Thoracic aorta (tissue), 2 donors: ENCODE measurements around the gene SULT2A1. TPM values are rescaled to one million over a fixed set of nuclear protein-coding genes. Genes with fewer than 3 reads are reported as not detected.
"Not testable (repeated sequence)": the region's sequence is repeated elsewhere in the genome, so short reads cannot be mapped to it uniquely, and the experiment has no call there.

Experiments
- ATAC-seq: fragments of 150-250 bp; one replicate; pipeline ENCODE4 v1.8.0; 2017; ENCODE audit warnings: low read depth; ENCODE audit not compliant: insufficient number of reproducible peaks, low FRiP score
- DNase-seq: peaks from one replicate; pipeline ENCODE4 v3.0.0-alpha.2; 2020; ENCODE audit warnings: low spot score
- H3K27ac ChIP-seq, 2 donors: fragments of 200-600 bp; sonication (generic); 1 replicate in 1 of 2; 2 replicates in 1 of 2; pipeline ENCODE4 v1.5.1; 2016; ENCODE audit warnings: mild to moderate bottlenecking in 2 of 2, moderate library complexity in 2 of 2
- H3K27me3 ChIP-seq: fragments of 200-600 bp; sonication (generic); replicated peaks from 2 replicates; pipeline ENCODE4 v1.6.0; 2016; ENCODE audit warnings: mild to moderate bottlenecking; ENCODE audit not compliant: insufficient read depth
- H3K36me3 ChIP-seq: fragments of 200-600 bp; sonication (generic); one replicate; pipeline ENCODE4 v1.5.1; 2016
- H3K4me1 ChIP-seq, 2 donors: fragments of 200-600 bp; sonication (generic); 1 replicate in 1 of 2; 2 replicates in 1 of 2; pipeline versions ENCODE4 v1.5.1 to v1.6.0; 2016; ENCODE audit warnings: low read depth in 2 of 2, mild to moderate bottlenecking in 1 of 2; ENCODE audit not compliant: control insufficient read depth in 1 of 2
- H3K4me3 ChIP-seq: fragments of 200-600 bp; sonication (generic); 2 replicates; pipeline ENCODE4 v1.5.1; 2016; ENCODE audit warnings: mild to moderate bottlenecking
- H3K9me3 ChIP-seq: fragments of 200-600 bp; sonication (generic); 2 replicates; pipeline ENCODE4 v1.5.1; 2016
- CTCF ChIP-seq: fragments of 200-600 bp; sonication (generic); IDR thresholded peaks from one replicate; pipeline ENCODE4 v1.5.1; 2019; ENCODE audit warnings: antibody characterized with exemption
- total RNA-seq, 2 donors: library from RNA; depleted of rRNA; stranded (reverse); fragments of >200 nt; gene quantifications; one replicate each; pipeline versions ENCODE4 v1.1.0 to v1.2.3, GENCODE V29; 2016

The SULT2A1 gene
- total RNA-seq, 2 donors from 2014 or later, result not detected

- H3K4me3 ChIP-seq, result no peak overlapping the region
- ATAC-seq (no peak), DNase-seq (no peak)
- no peaks in the 10 kb centered on the region for H3K9me3 ChIP-seq
- no peak overlapping the region for H3K27ac ChIP-seq
- no peaks in the 10 kb centered on the region for H3K36me3 ChIP-seq
- H3K27me3 ChIP-seq, result no peaks in the 10 kb centered on the region
- no peak for TF ChIP-seq CTCF
- no peaks in the 10 kb centered on the region for H3K4me1 ChIP-seq
Observed at GRCh38 chr19:47860602-47861297, 25.4 kb downstream of the SULT2A1 start.

- DNase-seq, result not testable (repeated sequence)
Observed at GRCh38 chr19:47859838-47860237, 26.3 kb downstream of the SULT2A1 start.

GRCh38 chr19:47858646-47859285 lies 27.3 kb downstream of the SULT2A1 start, which contains the start of gene TPRX2:
TSS of gene TPRX2 (plus strand) at chr19:47859235. CDS start at chr19:47859247, 12 bp downstream.
- DNase-seq, result not testable (repeated sequence)

More at GRCh38 chr19:47859838-47860237, 26.3 kb downstream of the SULT2A1 start:
- not testable (repeated sequence) for ATAC-seq, H3K36me3 ChIP-seq, H3K4me3 ChIP-seq, H3K4me1 ChIP-seq, H3K9me3 ChIP-seq, H3K27ac ChIP-seq, H3K27me3 ChIP-seq

GRCh38 chr19:47858231-47858630 lies 27.9 kb downstream of the SULT2A1 start:
- H3K27ac ChIP-seq, H3K4me1 ChIP-seq, H3K27me3 ChIP-seq, ATAC-seq, DNase-seq, H3K4me3 ChIP-seq, H3K36me3 ChIP-seq, H3K9me3 ChIP-seq: not testable (repeated sequence)

More at GRCh38 chr19:47858646-47859285, 27.3 kb downstream of the SULT2A1 start, which contains the start of gene TPRX2:
- H3K4me3 ChIP-seq, ATAC-seq, H3K4me1 ChIP-seq, H3K9me3 ChIP-seq, H3K36me3 ChIP-seq, H3K27me3 ChIP-seq, H3K27ac ChIP-seq: not testable (repeated sequence)

- Histone ChIP-seq H3K36me3 (no peaks in the 10 kb centered on the region), H3K27ac (no peak overlapping the region), H3K4me1 (no peaks in the 10 kb centered on the region), H3K27me3 (no peaks in the 10 kb centered on the region), H3K9me3 (no peaks in the 10 kb centered on the region), H3K4me3 (no peak overlapping the region)
- ATAC-seq (no peak), DNase-seq (no peak)
- TF ChIP-seq CTCF, result no peak
Observed at GRCh38 chr19:47854459-47854858, 31.7 kb downstream of the SULT2A1 start.

- H3K27me3 ChIP-seq, result no peaks in the 10 kb centered on the region
Observed at GRCh38 chr19:47853003-47853402, 33.1 kb downstream of the SULT2A1 start.

More at GRCh38 chr19:47853003-47853402, 33.1 kb downstream of the SULT2A1 start:
- ATAC-seq, result no peak
- H3K27ac ChIP-seq, result no peak overlapping the region
- H3K36me3 ChIP-seq, result no peaks in the 10 kb centered on the region
- TF ChIP-seq CTCF, result no peak
- no peak overlapping the region for H3K4me3 ChIP-seq
- H3K4me1 ChIP-seq, result no peaks in the 10 kb centered on the region
- H3K9me3 ChIP-seq, result no peaks in the 10 kb centered on the region
- no peak for DNase-seq
